Measurements from ENCODE around the gene ZNF322. TPM values are rescaled to one million over a fixed set of nuclear protein-coding genes. Genes with fewer than 3 reads are reported as not detected.

The ZNF322 gene
- total RNA-seq, 1 experiment from 2014 or later: 25.1 TPM

DNA sequence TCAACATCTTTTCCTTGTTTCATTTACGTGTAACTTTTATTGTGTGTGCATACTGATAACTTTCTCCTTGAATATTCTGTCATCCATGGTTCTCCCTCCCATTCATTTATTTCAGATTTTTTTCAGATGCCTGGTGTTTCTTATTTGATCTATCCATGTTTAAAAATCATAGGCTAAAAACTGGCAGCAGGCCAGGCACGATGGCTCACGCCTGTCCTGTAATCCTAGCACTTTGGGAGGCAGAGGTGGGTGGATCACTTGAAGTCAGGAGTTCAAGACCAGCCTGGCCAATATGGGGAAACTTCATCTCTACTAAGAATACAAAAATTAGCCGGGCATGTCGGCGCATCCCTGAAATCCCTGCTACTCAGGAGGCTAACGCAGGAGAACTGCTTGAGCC is 31.7 kb downstream of the ZNF322 start:
- Mint-ChIP-seq H3K4me3 (ENCODE audit: low read depth, unreplicated experiment) (no peak overlapping the region), H3K27me3 (ENCODE audit: unreplicated experiment) (no peaks in the 10 kb centered on the region), H3K4me1 (ENCODE audit: low read depth, unreplicated experiment) (no peaks in the 10 kb centered on the region), H3K9me3 (ENCODE audit: low read depth, unreplicated experiment) (peaks cover 9% of the 10 kb centered on the region), H3K27ac (ENCODE audit: unreplicated experiment) (no peak overlapping the region), H3K36me3 (ENCODE audit: insufficient read depth, unreplicated experiment) (no peaks in the 10 kb centered on the region)
- intact Hi-C loops (cut with micrococcal nuclease; ENCODE audit: unreplicated experiment): no loop called here
- CTCF ChIA-PET: no interaction called here
- TF ChIP-seq, protein P1, sequence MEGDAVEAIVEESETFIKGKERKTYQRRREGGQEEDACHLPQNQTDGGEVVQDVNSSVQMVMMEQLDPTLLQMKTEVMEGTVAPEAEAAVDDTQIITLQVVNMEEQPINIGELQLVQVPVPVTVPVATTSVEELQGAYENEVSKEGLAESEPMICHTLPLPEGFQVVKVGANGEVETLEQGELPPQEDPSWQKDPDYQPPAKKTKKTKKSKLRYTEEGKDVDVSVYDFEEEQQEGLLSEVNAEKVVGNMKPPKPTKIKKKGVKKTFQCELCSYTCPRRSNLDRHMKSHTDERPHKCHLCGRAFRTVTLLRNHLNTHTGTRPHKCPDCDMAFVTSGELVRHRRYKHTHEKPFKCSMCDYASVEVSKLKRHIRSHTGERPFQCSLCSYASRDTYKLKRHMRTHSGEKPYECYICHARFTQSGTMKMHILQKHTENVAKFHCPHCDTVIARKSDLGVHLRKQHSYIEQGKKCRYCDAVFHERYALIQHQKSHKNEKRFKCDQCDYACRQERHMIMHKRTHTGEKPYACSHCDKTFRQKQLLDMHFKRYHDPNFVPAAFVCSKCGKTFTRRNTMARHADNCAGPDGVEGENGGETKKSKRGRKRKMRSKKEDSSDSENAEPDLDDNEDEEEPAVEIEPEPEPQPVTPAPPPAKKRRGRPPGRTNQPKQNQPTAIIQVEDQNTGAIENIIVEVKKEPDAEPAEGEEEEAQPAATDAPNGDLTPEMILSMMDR (IDR thresholded peaks at IDR 0.05; ENCODE audit: unreplicated experiment): no peak
- no TSS peak for BruUV-seq (replicated peaks)
- DNase-seq: no peak

DNA sequence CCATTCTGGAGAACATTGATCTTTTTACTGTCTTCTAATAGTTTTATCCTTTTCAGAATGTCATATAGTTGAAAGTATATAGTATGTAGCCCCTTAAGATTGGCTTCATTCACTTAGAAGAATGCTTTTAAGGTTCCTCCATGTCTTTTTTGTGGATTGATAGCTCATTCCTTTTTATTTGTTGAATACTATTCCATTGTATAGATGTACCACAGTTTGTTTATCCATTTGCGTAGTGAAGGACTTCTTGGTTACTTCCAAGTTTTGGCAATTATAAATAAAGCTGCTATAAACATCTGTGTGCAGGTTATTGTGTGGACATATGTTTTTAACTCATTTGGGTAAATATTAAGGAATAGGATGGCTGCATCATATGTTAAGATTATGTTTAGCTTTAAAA is 35.0 kb downstream of the ZNF322 start:
- TF ChIP-seq, protein P1 (IDR thresholded peaks at IDR 0.05; ENCODE audit: unreplicated experiment): no peak
- Mint-ChIP-seq H3K9me3 (ENCODE audit: low read depth, unreplicated experiment) (peaks cover 13% of the 10 kb centered on the region), H3K27ac (ENCODE audit: unreplicated experiment) (no peak overlapping the region), H3K36me3 (ENCODE audit: insufficient read depth, unreplicated experiment) (no peaks in the 10 kb centered on the region), H3K4me3 (ENCODE audit: low read depth, unreplicated experiment) (no peak overlapping the region), H3K4me1 (ENCODE audit: low read depth, unreplicated experiment) (no peaks in the 10 kb centered on the region), H3K27me3 (ENCODE audit: unreplicated experiment) (no peaks in the 10 kb centered on the region)
- DNase-seq: no peak
- BruUV-seq (replicated peaks): no TSS peak
- intact Hi-C loops (cut with micrococcal nuclease; ENCODE audit: unreplicated experiment): no loop called here
- CTCF ChIA-PET: no interaction called here

DNA sequence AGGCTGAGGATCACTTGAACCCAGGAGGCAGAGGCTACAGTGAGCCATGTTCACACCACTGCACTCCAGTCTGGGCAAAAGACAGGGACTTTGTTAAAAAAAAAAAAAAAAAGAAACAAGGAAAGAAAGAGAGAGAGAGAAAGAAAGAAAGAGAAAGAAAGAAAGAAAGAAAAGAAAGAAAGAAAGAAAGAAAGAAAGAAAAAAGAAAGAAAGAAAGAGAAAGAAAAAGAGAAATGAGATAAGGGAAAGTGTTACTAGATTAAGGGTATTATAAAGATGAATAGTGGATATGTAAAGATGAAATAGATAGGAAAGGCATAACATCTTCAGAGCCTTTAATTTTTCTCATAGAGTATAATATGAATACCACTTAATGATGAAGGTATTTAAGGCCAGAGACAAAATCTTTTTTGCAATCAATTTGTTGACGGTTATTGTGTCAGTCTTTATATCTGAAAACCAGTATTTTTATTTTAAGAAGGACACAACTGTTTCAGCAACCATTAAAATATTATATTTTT is 36.1 kb downstream of the ZNF322 start:
- Mint-ChIP-seq H3K9me3 (ENCODE audit: low read depth, unreplicated experiment) (peaks cover 11% of the 10 kb centered on the region), H3K4me3 (ENCODE audit: low read depth, unreplicated experiment) (no peak overlapping the region), H3K27ac (ENCODE audit: unreplicated experiment) (no peak overlapping the region), H3K4me1 (ENCODE audit: low read depth, unreplicated experiment) (no peaks in the 10 kb centered on the region), H3K27me3 (ENCODE audit: unreplicated experiment) (no peaks in the 10 kb centered on the region), H3K36me3 (ENCODE audit: insufficient read depth, unreplicated experiment) (no peaks in the 10 kb centered on the region)
- CTCF ChIA-PET: interaction anchor here (0.7 kb wide), 1 partner anchor 280 kb away, joined by 4 read pairs; no protein-coding TSS in a partner anchor
- BruUV-seq (replicated peaks): no TSS peak
- no peak for DNase-seq
- TF ChIP-seq, protein P1 (IDR thresholded peaks at IDR 0.05; ENCODE audit: unreplicated experiment): no peak
- intact Hi-C loops (cut with micrococcal nuclease; ENCODE audit: unreplicated experiment): no loop called here

DNA sequence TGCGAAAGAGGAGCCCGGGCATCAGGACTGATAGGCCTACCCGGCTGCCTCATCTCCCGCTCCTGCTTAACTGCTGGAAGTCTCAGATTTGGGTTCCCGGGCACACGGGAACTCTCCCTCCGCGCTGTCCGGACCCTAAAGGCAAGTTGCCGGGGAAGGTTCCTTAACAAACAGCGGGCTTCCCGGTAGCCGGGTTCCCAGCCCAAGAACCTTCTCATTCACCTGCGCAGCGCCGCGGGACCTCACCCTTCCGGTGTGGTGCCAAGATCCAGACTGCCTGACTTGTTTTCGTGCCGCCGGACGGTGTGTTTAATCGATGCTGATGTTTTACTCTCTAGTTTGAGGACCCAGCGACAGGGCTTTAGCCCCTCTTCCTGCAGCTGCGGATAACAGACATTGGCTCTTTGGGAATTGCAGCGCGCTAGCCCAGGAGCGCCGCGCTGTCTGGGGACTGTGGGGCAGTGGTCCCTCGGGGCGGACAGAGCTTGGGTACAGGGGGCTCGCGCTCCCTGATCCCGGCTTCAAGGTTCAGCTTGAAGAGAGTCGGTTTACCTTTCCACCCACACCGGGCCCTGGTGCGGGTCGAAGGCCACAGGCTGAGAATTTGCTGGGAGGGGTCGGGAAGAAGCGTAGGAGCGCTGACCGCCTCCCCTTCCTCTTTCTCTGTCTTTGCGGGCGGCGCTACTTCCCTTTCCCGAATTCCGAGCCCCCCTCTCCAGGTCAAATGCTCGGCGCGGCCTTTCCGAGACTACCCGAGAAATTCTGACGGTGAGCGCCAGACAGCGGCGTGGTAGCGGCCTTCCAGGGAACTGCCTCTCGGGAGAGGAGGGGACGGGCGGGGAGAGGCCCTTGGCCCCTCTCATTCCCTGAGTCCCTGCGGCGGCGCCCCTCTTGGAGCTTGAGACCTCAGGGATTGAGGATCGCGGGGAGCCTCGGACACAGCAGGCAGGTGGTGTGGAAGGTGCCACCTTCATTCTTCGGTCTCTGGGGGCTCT is 45.6 kb downstream of the ZNF322 start:
- peak overlapping the region; percentile 74 for H3K4me3 Mint-ChIP-seq (ENCODE audit: low read depth, unreplicated experiment)
- DNase-seq: no peak
- H3K36me3 Mint-ChIP-seq (ENCODE audit: insufficient read depth, unreplicated experiment): peaks cover 7% of the 10 kb centered on the region
- CTCF ChIA-PET: no interaction called here
- peak overlapping the region; percentile 40 for H3K27ac Mint-ChIP-seq (ENCODE audit: unreplicated experiment)
- H3K4me1 Mint-ChIP-seq (ENCODE audit: low read depth, unreplicated experiment): peaks cover 8% of the 10 kb centered on the region
- BruUV-seq (replicated peaks): no TSS peak
- TF ChIP-seq, protein P1 (IDR thresholded peaks at IDR 0.05; ENCODE audit: unreplicated experiment): no peak
- no peaks in the 10 kb centered on the region for H3K9me3 Mint-ChIP-seq (ENCODE audit: low read depth, unreplicated experiment)
- intact Hi-C loops (cut with micrococcal nuclease; ENCODE audit: unreplicated experiment): no loop called here
- peaks cover 46% of the 10 kb centered on the region for H3K27me3 Mint-ChIP-seq (ENCODE audit: unreplicated experiment)

Data from Calu3 (cell line).